ENCODE results near the gene SLC39A7. TPM values are rescaled to one million over a fixed set of nuclear protein-coding genes. Genes with fewer than 3 reads are reported as not detected.

SLC39A7 gene
- total and polyA plus RNA-seq, 2 of the 13 experiments (the other 11 are each of a cell fraction or from before 2014, with no cell fraction given) = 142 to 229 TPM

- TF ChIP-seq AFF4 (CRISPR knock-in tag; IDR thresholded peaks at IDR 0.05) (no peak), JARID2 (CRISPR knock-in tag; IDR thresholded peaks at IDR 0.05; ENCODE audit: insufficient replicate concordance) (no peak), ARID3A (IDR thresholded peaks at IDR 0.05; ENCODE audit: low read depth, low read length) (no peak), ESRRA (CRISPR knock-in tag; IDR thresholded peaks at IDR 0.05; ENCODE audit: low read depth) (peak; percentile 85), SMAD9 (CRISPR knock-in tag; IDR thresholded peaks at IDR 0.05) (no peak), PITX1 (CRISPR knock-in tag; IDR thresholded peaks at IDR 0.05) (peak; percentile 50; the same call in 1 of the 2 replicates), ZNF569 (CRISPR knock-in tag; IDR thresholded peaks at IDR 0.05; ENCODE audit: borderline replicate concordance) (peak; percentile 38; the same call in 1 of the 2 replicates), RERE (CRISPR knock-in tag; IDR thresholded peaks at IDR 0.05; ENCODE audit: low read depth) (no peak; the same call in 1 of the 2 replicates), ZNF512 (CRISPR knock-in tag; IDR thresholded peaks at IDR 0.05) (no peak), NAIF1 (CRISPR knock-in tag; IDR thresholded peaks at IDR 0.05; ENCODE audit: borderline replicate concordance) (peak; percentile 53; the same call in 1 of the 2 replicates), ZNF670 (CRISPR knock-in tag; IDR thresholded peaks at IDR 0.05; ENCODE audit: borderline replicate concordance) (no peak; the same call in 1 of the 2 replicates), ZNF652 (CRISPR knock-in tag; IDR thresholded peaks at IDR 0.05; ENCODE audit: borderline replicate concordance, low read depth) (no peak), GLMP (CRISPR knock-in tag; IDR thresholded peaks at IDR 0.05; ENCODE audit: borderline replicate concordance) (no peak)
Observed at GRCh38 chr6:33248932-33249731, 48.5 kb downstream of the SLC39A7 start (continued).
